Measurements from ENCODE around the gene FLAD1. TPM values are rescaled to one million over a fixed set of nuclear protein-coding genes. Genes with fewer than 3 reads are reported as not detected.

Gene FLAD1
- total and polyA plus RNA-seq, 2 donors (not counting 3 experiments of a cell fraction or from before 2014, with no cell fraction given), result 42.2 to 59.1 TPM

DNA sequence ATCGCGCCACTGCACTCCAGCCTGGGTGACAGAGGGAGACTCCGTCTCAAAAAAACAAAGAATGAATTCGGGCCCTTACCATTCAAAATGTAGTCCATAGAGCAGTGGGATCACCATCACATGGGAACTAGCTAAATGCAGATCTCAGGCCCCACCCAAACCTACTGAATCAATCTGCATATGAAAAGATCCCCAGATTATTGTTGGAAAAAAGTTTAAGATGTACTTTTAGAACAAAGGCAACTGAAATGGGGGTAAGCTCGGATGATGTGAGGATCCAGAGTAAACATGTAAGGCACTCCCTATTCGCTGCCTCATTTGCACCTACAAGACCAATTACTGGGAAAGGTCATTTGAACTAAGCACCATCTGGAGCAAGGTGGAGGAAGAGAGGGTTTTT lies 803 bp upstream of the FLAD1 start:
- Histone ChIP-seq H3K79me2 (ENCODE audit: control insufficient read depth, insufficient read depth, low read length) (peaks cover 29% of the 10 kb centered on the region), H3K27me3 (ENCODE audit: control insufficient read depth in 2 of 2, insufficient read depth in 2 of 2, low read length in 2 of 2) (no peaks in the 10 kb centered on the region), H3K27ac (ENCODE audit: insufficient read depth, low read depth, low read length) (no peak overlapping the region), H3K9me3 (replicated peaks; ENCODE audit: control insufficient read depth, insufficient read depth, low read length) (no peaks in the 10 kb centered on the region), H2AFZ (ENCODE audit: low read depth, low read length) (peak overlapping the region; percentile 61), H3K9me1 (replicated peaks; ENCODE audit: control insufficient read depth, extremely low read depth, insufficient read depth, low read length) (no peaks in the 10 kb centered on the region), H3K4me1 (ENCODE audit: control insufficient read depth, extremely low read depth, insufficient read depth, low read length) (peaks cover 11% of the 10 kb centered on the region), H4K20me1 (replicated peaks; ENCODE audit: control insufficient read depth, extremely low read depth, insufficient read depth, low read length) (no peaks in the 10 kb centered on the region), H3K4me2 (ENCODE audit: insufficient read depth, low read length) (peak overlapping the region; percentile 79), H3K4me3 (replicated peaks in 1 of 3; ENCODE audit: insufficient read depth in 1 of 3, low read depth in 1 of 3, low read length in 3 of 3) (peak overlapping the region in 1 of 3 experiments; percentile 58), H3K36me3 (ENCODE audit: control insufficient read depth in 2 of 2, extremely low read depth in 1 of 2, insufficient read depth in 2 of 2, low read length in 2 of 2) (peaks cover 0 to 3% of the 10 kb centered on the region in 2 experiments), H3K9ac (replicated peaks; ENCODE audit: extremely low read depth, insufficient read depth, low read length) (peak overlapping the region; percentile 46)
- no peak for DNase-seq (ENCODE audit: low read depth, low spot score)
- dilution Hi-C loops (cut with MboI; ENCODE audit: extremely low pct_ligation_motif_present, low sequenced_read_pairs) (no loop called here), intact Hi-C loops (cut with micrococcal nuclease) (no loop called here)
- TF ChIP-seq POLR2AphosphoS5 (IDR thresholded peaks at IDR 0.05; ENCODE audit: insufficient read depth, low read depth, low read length) (no peak), MAX (IDR thresholded peaks at IDR 0.05; ENCODE audit: insufficient read depth, insufficient read length) (no peak), MYC (IDR thresholded peaks at IDR 0.05; ENCODE audit: low read depth, low read length) (no peak), FOS (IDR thresholded peaks at IDR 0.05; ENCODE audit: borderline replicate concordance, insufficient read depth, low read length) (no peak), GATA2 (IDR thresholded peaks at IDR 0.05; ENCODE audit: insufficient read depth, insufficient read length, low read depth, low read length) (no peak), JUN (IDR thresholded peaks at IDR 0.05; ENCODE audit: borderline replicate concordance, insufficient read depth, insufficient read length, low read depth) (no peak), EZH2 (IDR thresholded peaks at IDR 0.05; ENCODE audit: borderline replicate concordance, low read depth, low read length, severe bottlenecking) (no peak), CTCF (IDR thresholded peaks at IDR 0.05; ENCODE audit: extremely low read depth in 1 of 2, insufficient read depth in 1 of 2, low read depth in 1 of 2, low read length in 2 of 2) (no peak), POLR2A (IDR thresholded peaks at IDR 0.05; ENCODE audit: low read depth, low read length) (no peak)
- CTCF ChIA-PET, result interaction anchor here (1.4 kb wide), 1 partner anchor 46 kb away, joined by 3 read pairs; the partner anchor contains the start of gene PMVK
- POLR2A ChIA-PET, result interaction anchor here (1.4 to 1.7 kb wide), 2 partner anchors 9 to 12 kb away, joined by 4 read pairs; partner anchors contain the start of gene SHC1
- BruUV-seq (replicated peaks), result TSS peak; percentile 89
- FAIRE-seq, result no peak
